H1 (cell line): Measurements from ENCODE around the gene RWDD3. TPM values are rescaled to one million over a fixed set of nuclear protein-coding genes. Genes with fewer than 3 reads are reported as not detected.

Source experiments
- CTCF ChIA-PET: fragments of 300-600 bp; sonication (Branson Sonifier 250); formaldehyde crosslinking; loops from one replicate; lab custom pipeline; 2021; ENCODE audit not compliant: partially characterized antibody; lab: Charles Lee
- POLR2A ChIA-PET: fragments of 300-600 bp; sonication (Branson Sonifier 250); formaldehyde crosslinking; loops from one replicate; lab custom pipeline; 2021; ENCODE audit warnings: inconsistent platforms; ENCODE audit not compliant: partially characterized antibody; lab: Charles Lee
- DNase-seq, 2 experiments: peaks; one replicate each; pipeline versions ENCODE4 v3.0.0 to v3.0.0-alpha.2; 2010 to 2022; ENCODE audit warnings: low spot score in 2 of 2, low read depth in 1 of 2, mixed read lengths in 1 of 2
- FAIRE-seq: peaks from 2 replicates; lab custom pipeline; 2011; peaks lifted over from hg19 to GRCh38; lab: Jason Lieb, UNC
- H2AFZ ChIP-seq: 2 replicates; pipeline ENCODE4 v1.8.1; 2012; ENCODE audit warnings: low read length, inconsistent platforms
- H2AK5ac ChIP-seq: 2 replicates; pipeline ENCODE4 v1.6.1; 2013; ENCODE audit warnings: low read depth, low read length
- H2BK120ac ChIP-seq: replicated peaks from 2 replicates; pipeline ENCODE3; 2013; ENCODE audit warnings: low read depth, low read length, inconsistent platforms
- H2BK12ac ChIP-seq: 2 replicates; pipeline ENCODE4 v1.6.1; 2013; ENCODE audit warnings: low read depth, low read length
- H2BK15ac ChIP-seq: 2 replicates; pipeline ENCODE4 v1.6.1; 2013; ENCODE audit warnings: low read length
- H2BK20ac ChIP-seq: 2 replicates; pipeline ENCODE4 v1.6.1; 2013; ENCODE audit warnings: low read length
- H2BK5ac ChIP-seq: 2 replicates; pipeline ENCODE4 v1.6.1; 2013; ENCODE audit warnings: low read depth, low read length
- H3K14ac ChIP-seq: 2 replicates; pipeline ENCODE4 v1.6.1; 2013; ENCODE audit warnings: inconsistent platforms; ENCODE audit not compliant: insufficient read length
- H3K18ac ChIP-seq: 2 replicates; pipeline ENCODE4 v1.6.1; 2013; ENCODE audit warnings: low read length; ENCODE audit errors: extremely low read depth
- H3K23ac ChIP-seq: 2 replicates; pipeline ENCODE4 v1.6.1; 2013; ENCODE audit warnings: inconsistent platforms; ENCODE audit not compliant: insufficient read length
- H3K23me2 ChIP-seq: 2 replicates; pipeline ENCODE4 v1.6.1; 2013; ENCODE audit warnings: low read depth, low read length
- H3K27ac ChIP-seq: 2 replicates; pipeline ENCODE4 v1.6.1; 2011; ENCODE audit warnings: low read depth, low read length, inconsistent platforms
- H3K27me3 ChIP-seq, 4 experiments: replicated peaks in 1 of 4; 1 replicate in 1 of 4; 2 replicates in 3 of 4; pipeline versions ENCODE4 v1.6.1 to v1.8.1; 2011 to 2013; ENCODE audit warnings: low read length in 3 of 4, mild to moderate bottlenecking in 3 of 4, inconsistent platforms in 2 of 4, mixed read lengths in 2 of 4, moderate library complexity in 1 of 4; ENCODE audit not compliant: control insufficient read depth in 3 of 4, insufficient read depth in 3 of 4; ENCODE audit errors: extremely low read depth in 1 of 4
- H3K36me3 ChIP-seq, 4 experiments: 2 replicates each; pipeline versions ENCODE4 v1.6.1 to v1.8.1; 2011 to 2013; ENCODE audit warnings: mild to moderate bottlenecking in 4 of 4, low read length in 3 of 4, moderate library complexity in 2 of 4, control low read depth in 1 of 4, inconsistent platforms in 1 of 4; ENCODE audit not compliant: insufficient read depth in 4 of 4, control insufficient read depth in 2 of 4
- H3K4ac ChIP-seq: replicated peaks from 2 replicates; pipeline ENCODE3; 2013; ENCODE audit warnings: low read length, low read depth, mixed read lengths, inconsistent platforms; ENCODE audit not compliant: insufficient read length
- H3K4me1 ChIP-seq, 4 experiments: replicated peaks in 1 of 4; 1 replicate in 1 of 4; 2 replicates in 3 of 4; pipeline versions ENCODE4 v1.6.1 to v1.8.1; 2011 to 2013; ENCODE audit warnings: low read length in 3 of 4, inconsistent platforms in 2 of 4, mixed read lengths in 1 of 4; ENCODE audit not compliant: insufficient read depth in 4 of 4, control insufficient read depth in 3 of 4
- H3K4me2 ChIP-seq, 2 experiments: 2 replicates each; pipeline versions ENCODE4 v1.6.1 to v1.8.1; 2011 to 2013; ENCODE audit warnings: low read depth in 2 of 2, low read length in 2 of 2, control low read depth in 1 of 2, inconsistent platforms in 1 of 2, mild to moderate bottlenecking in 1 of 2; ENCODE audit not compliant: insufficient read depth in 1 of 2
- H3K4me3 ChIP-seq, 4 experiments: fragments of 200-600, 300-600 bp in 1 of 4; sonication (generic), shearing (Covaris generic), sonication (Bioruptor Twin) in 1 of 4; 2 replicates each; pipeline versions ENCODE4 v1.5.1 to v1.8.1; 2011 to 2016; ENCODE audit warnings: low read length in 4 of 4, low read depth in 3 of 4, control low read depth in 2 of 4, inconsistent platforms in 2 of 4, mild to moderate bottlenecking in 2 of 4, mixed read lengths in 1 of 4, moderate library complexity in 1 of 4; ENCODE audit not compliant: insufficient read depth in 2 of 4; ENCODE audit errors: extremely low read depth in 1 of 4
- H3K56ac ChIP-seq: replicated peaks from 2 replicates; pipeline ENCODE3; 2013; ENCODE audit warnings: low read depth, mild to moderate bottlenecking, mixed read lengths, low read length, inconsistent platforms; ENCODE audit not compliant: insufficient read length
- H3K79me1 ChIP-seq: 2 replicates; pipeline ENCODE4 v1.6.1; 2013; ENCODE audit warnings: low read depth, low read length, control low read depth
- H3K79me2 ChIP-seq, 2 experiments: 2 replicates each; pipeline versions ENCODE4 v1.6.1 to v1.8.1; 2012 to 2013; ENCODE audit warnings: low read length in 2 of 2, mild to moderate bottlenecking in 2 of 2, inconsistent platforms in 1 of 2; ENCODE audit not compliant: insufficient read depth in 2 of 2, control insufficient read depth in 1 of 2
- H3K9ac ChIP-seq, 4 experiments: replicated peaks in 1 of 4; 1 replicate in 1 of 4; 2 replicates in 3 of 4; pipeline versions ENCODE4 v1.6.1 to v1.8.1; 2011 to 2013; ENCODE audit warnings: low read depth in 3 of 4, low read length in 3 of 4, control low read depth in 2 of 4, mild to moderate bottlenecking in 2 of 4, moderate library complexity in 2 of 4, inconsistent platforms in 1 of 4; ENCODE audit errors: extremely low read depth in 1 of 4
- H3K9me3 ChIP-seq, 2 experiments: 2 replicates each; pipeline versions ENCODE4 v1.6.1 to v1.8.1; 2012 to 2013; ENCODE audit warnings: mild to moderate bottlenecking in 2 of 2, moderate library complexity in 2 of 2, control low read depth in 1 of 2, inconsistent platforms in 1 of 2, low read depth in 1 of 2, low read length in 1 of 2, mixed read lengths in 1 of 2; ENCODE audit not compliant: insufficient read depth in 2 of 2
- H4K20me1 ChIP-seq, 2 experiments: replicated peaks in 1 of 2; 2 replicates each; pipeline versions ENCODE3 to v1.8.1; 2011 to 2013; ENCODE audit warnings: inconsistent platforms in 2 of 2, low read length in 2 of 2, mild to moderate bottlenecking in 1 of 2; ENCODE audit not compliant: insufficient read depth in 2 of 2, control insufficient read depth in 1 of 2
- H4K5ac ChIP-seq: 2 replicates; pipeline ENCODE4 v1.6.1; 2013; ENCODE audit warnings: low read length, low read depth, mixed read lengths, inconsistent platforms; ENCODE audit not compliant: insufficient read length
- H4K8ac ChIP-seq: 2 replicates; pipeline ENCODE4 v1.8.0; 2013; ENCODE audit warnings: mild to moderate bottlenecking, moderate library complexity, low read length, inconsistent platforms; ENCODE audit not compliant: insufficient read depth; ENCODE audit errors: extremely low read depth
- H4K91ac ChIP-seq: replicated peaks from 2 replicates; pipeline ENCODE3; 2013; ENCODE audit warnings: low read length, mixed read lengths, inconsistent platforms; ENCODE audit not compliant: insufficient read length
- CTCF ChIP-seq, 3 experiments: IDR thresholded peaks; 1 replicate in 2 of 3; 2 replicates in 1 of 3; pipeline versions ENCODE4 v1.5.1 to v1.6.1; 2011; ENCODE audit warnings: low read length in 3 of 3, mild to moderate bottlenecking in 3 of 3, inconsistent platforms in 2 of 3, low read depth in 1 of 3, moderate library complexity in 1 of 3; ENCODE audit not compliant: insufficient read depth in 1 of 3; ENCODE audit errors: control extremely low read depth in 1 of 3
- EZH2 ChIP-seq: fragments of 200-600 bp; sonication (generic); IDR thresholded peaks from 2 replicates; pipeline ENCODE4 v1.7.1; 2012; ENCODE audit warnings: low read depth, mild to moderate bottlenecking, moderate library complexity, low read length, inconsistent platforms; ENCODE audit not compliant: severe bottlenecking
- GTF2F1 ChIP-seq: IDR thresholded peaks from 2 replicates; pipeline ENCODE4 v1.6.1; 2012; ENCODE audit warnings: low read depth, low read length, improper control_type of control experiment, borderline replicate concordance
- HDAC6 ChIP-seq: IDR thresholded peaks from one replicate; pipeline ENCODE4 v1.7.1; 2012; ENCODE audit warnings: low read depth, mild to moderate bottlenecking, inconsistent platforms, low read length, moderate library complexity
- RBBP5 ChIP-seq: IDR thresholded peaks from 2 replicates; pipeline ENCODE4 v1.7.1; 2012; ENCODE audit warnings: low read depth, mild to moderate bottlenecking, inconsistent platforms, low read length, moderate library complexity, borderline replicate concordance
- SP2 ChIP-seq: IDR thresholded peaks from 2 replicates; pipeline ENCODE4 v1.6.1; 2012; ENCODE audit warnings: mild to moderate bottlenecking, low read length, inconsistent platforms
- USF2 ChIP-seq: IDR thresholded peaks from 2 replicates; pipeline ENCODE4 v1.6.1; 2011; ENCODE audit warnings: low read length, improper control_type of control experiment
- ZNF274 ChIP-seq: IDR thresholded peaks from 2 replicates; pipeline ENCODE4 v1.7.0; 2012; ENCODE audit warnings: low read length, borderline replicate concordance; ENCODE audit errors: extremely low read depth
- WGBS, 2 experiments: shearing (Covaris generic) in 1 of 2; methylation state at CpG; one replicate each; pipeline versions ENCODE4 v1.1.6 to v1.1.7; 2013 to 2015; ENCODE audit warnings: low lambda C conversion rate in 2 of 2, mixed read lengths in 2 of 2, inconsistent platforms in 1 of 2, low coverage in 1 of 2, missing lambda C conversion rate in 1 of 2; ENCODE audit not compliant: insufficient replicate concordance in 2 of 2, insufficient coverage in 1 of 2, insufficient read length in 1 of 2; ENCODE audit errors: extremely low coverage in 1 of 2, missing lambda C conversion rate in 1 of 2; 5-methylcytosine and 5-hydroxymethylcytosine counted together
- polyA plus RNA-seq, 7 experiments: library from polyadenylated mRNA; depleted of rRNA in 3 of 7; stranded (reverse) in 5 of 7; unstranded in 2 of 7; fragments of >200 nt in 5 of 7; fragments of 200-250 nt in 2 of 7; gene quantifications; 1 replicate in 5 of 7; 2 replicates in 1 of 7; 4 replicates in 1 of 7; pipeline versions ENCODE4 v1.2.1 to v1.2.3, GENCODE V29; 2011 to 2013; ENCODE audit warnings: missing spikeins in 2 of 7, mixed read lengths in 2 of 7
- total RNA-seq: library from RNA; stranded (reverse); fragmentation: NEBNext Ultra II Directional; extraction: Animal tissue kit (Norgen Biotek cat#: 25700); gene quantifications from 2 replicates; pipeline ENCODE4 v1.2.1, GENCODE V29; 2021
- TF ChIP-seq, protein P1 (sequence below): IDR thresholded peaks from 2 replicates; pipeline ENCODE4 v1.6.1; 2011; ENCODE audit warnings: low read depth, mild to moderate bottlenecking, low read length; ENCODE audit not compliant: insufficient read depth

The RWDD3 gene
- total and polyA plus RNA-seq, 2 of the 8 experiments (the other 6 are each of a cell fraction or from before 2014, with no cell fraction given), result 7.9 to 14.5 TPM

- H2BK120ac ChIP-seq, result no peak overlapping the region
- H3K9ac ChIP-seq, result no peak overlapping the region
- DNase-seq (no peak), FAIRE-seq (no peak)
- H3K4me3 ChIP-seq, result no peak overlapping the region
- no peak overlapping the region for H4K5ac ChIP-seq
- no peak overlapping the region for H3K27ac ChIP-seq
- ChIA-PET POLR2A (no interaction called here), CTCF (interaction anchor here (0.7 kb wide), 1 partner anchor 430 kb away, joined by 4 read pairs; no protein-coding TSS in a partner anchor)
- H3K79me1 ChIP-seq, result no peaks in the 10 kb centered on the region
- H4K8ac ChIP-seq, result no peak overlapping the region
- no peak overlapping the region for H3K18ac ChIP-seq
- H2BK12ac ChIP-seq, result no peak overlapping the region
- no peaks in the 10 kb centered on the region for H4K20me1 ChIP-seq
- no peaks in the 10 kb centered on the region for H3K36me3 ChIP-seq
- H4K91ac ChIP-seq, result no peak overlapping the region
- no peaks in the 10 kb centered on the region; a peak in 1 of 4 replicates for H3K9me3 ChIP-seq
- no peak overlapping the region for H2BK20ac ChIP-seq
- no peak overlapping the region for H2BK5ac ChIP-seq
- H2AFZ ChIP-seq, result no peak overlapping the region
- peaks cover 0 to 4% (median 0%) of the 10 kb centered on the region in 4 experiments; a peak in 1 of 7 replicates for H3K4me1 ChIP-seq
- peaks cover 0 to 1% (median 0%) of the 10 kb centered on the region in 4 experiments; a peak in 1 of 7 replicates for H3K27me3 ChIP-seq
- no peaks in the 10 kb centered on the region for H3K23me2 ChIP-seq
- H3K56ac ChIP-seq, result no peak overlapping the region
- H2BK15ac ChIP-seq, result no peak overlapping the region
- no peak overlapping the region for H3K23ac ChIP-seq
- H3K4ac ChIP-seq, result no peak overlapping the region
- 91% methylated on average over 2 of the region's 2 CpGs; no CpG with 5 or more reads in 1 of the 2 experiments for WGBS, 2 experiments
- H3K4me2 ChIP-seq, result no peak overlapping the region
- no peaks in the 10 kb centered on the region for H3K79me2 ChIP-seq
- H2AK5ac ChIP-seq, result no peak overlapping the region
- no peak overlapping the region for H3K14ac ChIP-seq
- TF ChIP-seq HDAC6 (no peak), EZH2 (no peak), USF2 (no peak), GTF2F1 (no peak), RBBP5 (no peak), SP2 (no peak), CTCF (IDR thresholded peaks at IDR 0.05; ENCODE audit: control extremely low read depth in 1 of 3, insufficient read depth in 1 of 3, low read depth in 1 of 3, low read length in 3 of 3) (no peak), ZNF274 (no peak)
- TF ChIP-seq, protein P1, sequence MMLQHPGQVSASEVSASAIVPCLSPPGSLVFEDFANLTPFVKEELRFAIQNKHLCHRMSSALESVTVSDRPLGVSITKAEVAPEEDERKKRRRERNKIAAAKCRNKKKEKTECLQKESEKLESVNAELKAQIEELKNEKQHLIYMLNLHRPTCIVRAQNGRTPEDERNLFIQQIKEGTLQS, result no peak
These were observed 50.4 kb downstream of the RWDD3 start for GRCh38 chr1:95284420-95284819.
